Cardiac septum (tissue), 1 donor: ENCODE data around the gene TSHZ2. TPM values are rescaled to one million over a fixed set of nuclear protein-coding genes. Genes with fewer than 3 reads are reported as not detected.
"Not testable (repeated sequence)": the region's sequence is repeated elsewhere in the genome, so short reads cannot be mapped to it uniquely, and the experiment has no call there.

Experiments used
- DNase-seq: peaks from one replicate; pipeline ENCODE4 v3.0.0-alpha.2; 2020; ENCODE audit warnings: low spot score
- intact Hi-C: fragments of 100-400 bp; cut with DNase I; formaldehyde crosslinking; loops from one replicate; pipeline ENCODE4 v1.14.0; 2022
- total RNA-seq: library from RNA; stranded (reverse); fragmentation: NEBNext Ultra II Directional; extraction: Animal tissue kit (Norgen Biotek cat#: 25700); gene quantifications from one replicate; pipeline ENCODE4 v1.2.1, GENCODE V29; 2021
- donor health status: DM: no; HTN: no; CAD: no.

The TSHZ2 gene
- total RNA-seq, 1 donor from 2014 or later: 7.5 TPM

DNA sequence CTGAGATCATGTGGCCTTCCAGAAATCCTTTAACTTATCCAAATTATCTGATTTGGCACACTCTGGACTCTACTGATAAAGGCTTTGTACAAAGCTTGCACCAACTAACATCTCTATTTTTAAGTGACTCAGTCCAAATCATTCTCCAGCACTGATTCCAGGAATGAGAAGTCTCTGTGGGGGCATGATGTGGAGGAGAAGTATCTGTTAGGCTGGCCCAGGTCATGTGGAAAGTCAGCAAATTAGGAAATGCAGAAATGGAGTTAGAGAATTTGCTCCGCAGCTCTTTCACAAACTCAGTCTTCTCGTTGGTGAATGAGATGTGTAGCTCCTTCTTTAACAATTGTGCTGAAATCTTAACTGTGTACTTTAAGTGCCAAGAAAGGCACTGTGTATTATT lies 455.8 kb downstream of the TSHZ2 start:
- DNase-seq: no peak
- intact Hi-C loops: no loop called here

DNA sequence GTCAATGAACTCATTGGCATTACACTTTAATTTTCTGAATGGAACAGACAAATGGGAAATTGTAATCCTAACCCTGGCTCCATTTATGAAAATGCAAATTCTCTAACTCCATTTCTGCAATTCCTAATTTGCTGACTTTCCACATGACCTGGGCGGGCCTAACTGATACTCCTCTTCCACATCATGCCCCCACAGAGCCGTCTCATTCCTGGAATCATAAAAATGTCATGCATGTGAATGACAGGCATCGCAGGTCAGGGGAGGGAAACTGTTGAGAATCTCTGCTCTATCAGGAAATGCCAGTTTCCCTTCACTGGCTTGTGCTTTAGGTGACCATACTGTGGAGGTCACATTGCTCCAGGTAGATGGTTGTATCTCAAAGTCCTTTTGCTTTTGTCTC lies 456.4 kb downstream of the TSHZ2 start:
- intact Hi-C loops: no loop called here
- no peak for DNase-seq

DNA sequence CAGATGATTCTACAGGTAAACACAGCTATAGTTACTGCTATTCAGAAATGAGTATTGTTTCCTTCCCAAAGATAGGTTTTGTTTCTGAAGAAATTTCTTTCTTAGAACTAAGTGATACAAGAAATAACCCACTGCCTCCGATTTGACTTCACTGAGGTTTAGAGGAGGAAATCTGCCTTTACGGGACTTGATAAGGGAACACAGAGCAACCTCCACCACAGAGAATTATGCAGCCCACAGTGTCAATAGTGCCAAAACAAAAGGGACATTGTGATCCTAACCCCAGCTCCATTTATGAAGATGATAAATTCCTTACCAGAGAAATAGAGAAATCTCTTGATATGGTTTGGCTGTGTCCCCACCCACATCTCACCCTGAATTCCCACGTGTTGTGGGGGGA lies 456.8 kb downstream of the TSHZ2 start:
- no peak for DNase-seq
- intact Hi-C loops: no loop called here

DNA sequence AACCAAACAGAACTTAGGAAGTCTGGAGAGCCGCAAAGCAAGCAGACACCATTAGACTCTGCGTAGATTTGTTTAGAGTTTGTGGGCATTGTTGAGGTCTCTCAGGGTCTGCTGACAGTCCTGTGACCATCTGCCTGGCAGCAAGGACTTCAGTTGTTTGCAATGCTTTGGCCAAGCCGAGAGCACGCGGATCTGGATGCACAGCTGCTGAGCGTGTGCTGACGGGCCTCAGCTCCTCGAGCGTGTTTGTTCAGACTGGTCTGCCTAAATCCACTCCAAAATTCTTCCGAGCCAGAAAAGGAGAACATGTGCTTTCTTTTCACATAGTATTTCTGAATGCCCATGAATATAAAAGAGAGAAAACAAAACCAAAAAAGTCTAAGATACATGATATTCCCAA lies 462.5 kb downstream of the TSHZ2 start:
- DNase-seq: no peak
- intact Hi-C loops: no loop called here

DNA sequence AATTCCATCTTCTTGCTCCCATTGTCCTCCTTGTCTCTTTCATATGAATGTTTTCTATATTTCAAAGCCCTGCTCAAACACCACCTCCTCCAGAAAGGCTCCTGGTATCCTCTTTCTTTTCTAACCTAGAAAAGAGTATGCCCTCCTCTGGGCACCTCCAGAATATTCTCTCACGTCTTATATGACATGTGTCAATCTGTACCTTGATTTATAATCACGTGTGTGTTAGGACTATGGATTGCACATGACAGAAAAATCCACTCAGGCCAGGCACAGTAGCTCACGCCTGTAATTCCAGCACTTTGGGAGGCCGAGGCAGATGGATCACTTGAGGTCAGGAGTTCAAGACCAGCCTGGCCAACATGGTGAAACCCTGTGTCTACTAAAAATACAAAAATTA lies 464.8 kb downstream of the TSHZ2 start:
- intact Hi-C loops: not testable (repeated sequence)

DNA sequence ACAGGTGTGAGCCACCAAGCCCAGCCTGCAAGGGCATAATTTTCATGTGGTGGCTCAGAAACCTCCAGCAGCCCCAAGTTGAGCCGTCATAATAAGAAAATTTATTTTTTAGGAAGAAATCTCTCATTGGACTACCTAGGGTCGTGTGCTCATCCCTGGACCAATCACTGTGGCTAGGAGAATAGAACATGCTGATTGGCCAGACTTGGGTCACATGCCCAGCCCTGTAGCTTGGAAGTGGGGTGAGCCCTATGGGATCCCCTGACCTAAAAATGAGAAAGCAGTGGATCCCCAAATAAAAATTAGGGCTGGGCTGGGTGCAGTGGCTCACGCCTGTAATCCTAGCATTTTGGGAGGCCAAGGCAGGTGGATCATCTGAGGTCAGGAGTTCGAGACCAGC lies 466.2 kb downstream of the TSHZ2 start:
- no peak for DNase-seq

More for the DNA sequence above, 464.8 kb downstream of the TSHZ2 start:
- not testable (repeated sequence) for DNase-seq

DNA sequence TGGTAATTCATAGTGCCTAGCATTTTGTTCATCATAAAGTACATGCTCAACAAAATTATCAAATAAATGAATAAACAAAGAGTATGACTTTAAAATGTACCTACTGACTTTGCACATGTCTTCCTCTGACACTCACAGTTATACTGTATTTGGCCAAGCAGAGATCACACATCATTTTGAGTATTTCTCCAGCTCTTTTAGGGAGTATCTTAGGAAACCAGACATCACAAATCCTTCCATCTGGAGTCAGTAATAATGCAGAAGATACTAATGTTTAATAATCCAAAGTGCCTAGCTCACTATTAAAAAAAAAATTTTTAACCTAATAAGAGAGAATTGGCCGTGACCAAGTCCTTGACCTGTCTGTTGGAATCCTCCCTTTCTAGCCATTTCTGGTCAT lies 466.9 kb downstream of the TSHZ2 start:
- DNase-seq: no peak
- intact Hi-C loops: no loop called here

More for the DNA sequence above, 466.2 kb downstream of the TSHZ2 start:
- intact Hi-C loops: no loop called here

DNA sequence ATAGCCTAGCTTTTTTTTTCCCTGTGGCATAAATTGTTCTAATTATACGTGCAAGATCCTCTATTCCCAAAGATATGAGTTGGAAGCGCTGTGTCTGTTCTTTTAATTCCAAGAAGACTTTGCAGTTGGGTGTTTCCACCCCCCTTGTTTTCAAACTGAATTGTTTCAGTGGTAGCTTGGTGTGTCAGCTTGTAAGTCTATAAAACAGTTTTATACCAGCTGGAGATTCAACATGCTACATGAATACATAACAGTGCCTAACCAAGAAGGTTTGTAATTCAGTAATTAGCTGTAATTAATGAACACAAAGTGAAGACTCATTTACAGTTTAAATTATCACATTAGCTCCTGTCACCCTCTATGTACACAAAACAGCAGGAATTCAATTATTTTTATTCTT lies 467.5 kb downstream of the TSHZ2 start:
- no peak for DNase-seq
- intact Hi-C loops: no loop called here

DNA sequence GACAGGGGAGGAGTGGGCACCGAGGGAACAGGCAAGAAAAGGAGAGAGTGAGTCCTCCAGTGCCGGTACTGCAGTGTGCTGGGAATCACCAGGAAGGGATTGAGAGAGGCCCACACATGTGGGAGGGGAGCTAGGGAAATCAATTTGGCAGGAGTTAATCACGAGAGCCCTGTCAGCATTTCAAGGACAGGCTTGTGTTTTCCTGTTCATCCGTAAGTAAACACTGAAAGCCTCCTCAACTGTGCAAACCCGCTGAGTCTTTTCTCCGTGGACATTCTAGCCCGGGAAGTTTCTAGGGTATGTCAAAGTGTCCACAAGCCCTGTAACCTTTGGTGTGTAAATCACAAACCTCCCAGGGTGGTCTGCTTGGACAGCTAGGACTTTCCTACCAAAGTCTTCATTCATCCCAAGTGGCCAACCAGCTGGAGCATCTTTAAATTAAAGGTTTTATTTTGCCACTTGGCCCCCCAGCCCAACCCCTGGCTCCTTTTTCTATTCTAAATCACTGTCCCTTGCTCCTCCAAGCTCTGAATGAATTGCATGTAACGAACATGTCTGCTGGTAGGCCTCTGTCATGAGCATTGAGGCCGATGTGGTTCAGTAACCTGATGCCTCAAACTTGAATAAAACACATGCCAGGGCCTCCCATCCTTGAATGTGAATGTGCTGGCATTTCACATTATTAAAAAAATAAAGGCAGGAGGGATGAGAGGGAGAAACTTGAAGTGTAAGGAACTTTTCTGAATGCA lies 472.4 kb downstream of the TSHZ2 start:
- no peak for DNase-seq
- intact Hi-C loops: no loop called here

DNA sequence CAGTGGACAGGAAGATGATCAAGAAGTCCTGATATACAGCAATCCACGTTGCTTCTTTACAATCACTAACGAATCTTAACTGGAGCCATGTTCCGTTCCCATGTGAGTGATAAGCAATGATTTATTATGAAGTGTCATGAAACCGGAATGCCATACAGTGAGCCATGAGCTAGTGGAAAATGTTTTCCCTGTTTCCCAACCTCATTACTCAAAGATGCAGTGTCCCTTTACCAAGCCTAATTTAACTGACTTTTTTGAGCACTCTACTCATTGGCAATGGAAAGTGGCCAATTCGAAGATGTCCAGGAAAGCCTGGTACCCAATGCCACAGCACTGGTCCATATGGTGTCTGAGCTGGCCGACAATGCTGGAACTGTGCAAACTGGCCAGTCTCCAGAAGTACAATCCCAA lies 473.2 kb downstream of the TSHZ2 start:
- intact Hi-C loops: no loop called here

DNA sequence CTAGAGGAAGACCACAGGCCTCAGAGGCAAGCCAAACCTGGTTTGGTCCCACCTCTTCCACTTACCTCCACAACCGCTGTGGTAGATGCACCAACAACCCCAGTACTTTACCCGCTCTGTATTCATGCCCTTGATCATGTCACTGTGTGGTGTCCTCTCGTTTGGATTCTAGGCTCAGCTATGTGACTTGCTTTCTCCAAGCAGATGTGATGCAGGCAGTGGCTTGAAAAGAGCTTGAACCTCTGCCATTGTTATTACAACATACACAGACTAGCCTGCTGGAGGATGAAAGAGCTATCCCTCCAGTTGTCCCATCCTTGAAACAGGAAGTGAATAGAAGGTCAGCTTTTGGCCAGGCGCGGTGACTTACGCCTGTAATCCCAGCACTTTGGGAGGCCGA lies 473.8 kb downstream of the TSHZ2 start:
- DNase-seq: no peak
- intact Hi-C loops: no loop called here

More for the DNA sequence above, 473.2 kb downstream of the TSHZ2 start:
- DNase-seq: no peak

DNA sequence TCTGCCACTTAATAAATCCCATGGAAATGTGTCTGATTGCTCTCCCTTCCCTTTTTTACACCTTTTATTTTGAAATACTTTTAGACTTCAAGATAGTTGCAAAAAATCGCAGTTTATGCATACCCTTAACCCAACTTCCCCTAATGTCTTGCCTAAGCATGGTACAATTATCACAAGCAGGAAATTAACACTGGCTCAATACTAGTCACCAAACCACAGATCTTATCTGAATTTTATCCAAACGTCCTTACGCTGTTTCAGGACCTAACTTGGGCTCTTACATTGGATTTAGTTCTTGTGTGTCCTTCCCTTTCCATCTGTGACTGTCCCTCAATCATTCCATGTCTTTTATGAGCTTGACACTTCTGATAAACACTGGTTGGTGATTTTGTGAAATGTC lies 475.2 kb downstream of the TSHZ2 start:
- intact Hi-C loops: no loop called here
- no peak for DNase-seq

DNA sequence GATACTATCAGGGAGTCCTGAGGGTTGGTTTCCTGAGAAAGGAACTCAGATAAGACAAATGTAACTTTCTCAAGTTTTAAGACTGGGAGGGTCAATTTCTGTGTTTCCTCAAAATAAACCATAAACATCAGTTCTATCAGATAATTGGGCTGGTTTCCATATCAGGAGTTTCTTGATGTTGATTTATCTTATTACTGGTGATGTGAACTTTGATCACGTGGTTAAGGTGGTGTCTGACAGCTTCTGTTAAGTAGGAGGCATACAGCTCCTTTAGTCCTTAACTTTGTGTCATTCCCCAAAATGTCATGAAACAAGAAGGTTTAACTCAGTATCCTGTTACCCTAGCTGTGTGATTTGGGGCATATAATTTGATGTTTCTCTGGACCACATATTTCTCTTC lies 476.3 kb downstream of the TSHZ2 start:
- intact Hi-C loops: no loop called here
- no peak for DNase-seq

DNA sequence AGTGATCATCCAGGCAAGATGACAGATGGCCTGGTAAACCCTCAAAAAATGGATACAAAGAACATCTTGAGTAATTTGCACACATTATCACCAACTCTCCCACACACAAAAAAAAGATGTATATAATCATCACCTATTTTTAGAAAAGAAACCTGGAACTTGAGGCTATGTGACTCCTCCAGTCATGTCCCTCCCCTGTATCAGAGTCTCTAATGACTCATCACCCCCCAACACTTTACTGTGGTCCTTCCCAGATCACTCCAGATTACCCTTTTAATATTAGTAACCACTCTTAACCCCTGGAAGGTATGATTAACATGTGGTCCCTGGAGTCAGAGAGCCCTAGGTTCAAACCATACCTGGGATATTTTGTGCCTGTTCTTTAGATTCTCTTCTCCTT lies 476.7 kb downstream of the TSHZ2 start:
- DNase-seq: no peak
- intact Hi-C loops: no loop called here

DNA sequence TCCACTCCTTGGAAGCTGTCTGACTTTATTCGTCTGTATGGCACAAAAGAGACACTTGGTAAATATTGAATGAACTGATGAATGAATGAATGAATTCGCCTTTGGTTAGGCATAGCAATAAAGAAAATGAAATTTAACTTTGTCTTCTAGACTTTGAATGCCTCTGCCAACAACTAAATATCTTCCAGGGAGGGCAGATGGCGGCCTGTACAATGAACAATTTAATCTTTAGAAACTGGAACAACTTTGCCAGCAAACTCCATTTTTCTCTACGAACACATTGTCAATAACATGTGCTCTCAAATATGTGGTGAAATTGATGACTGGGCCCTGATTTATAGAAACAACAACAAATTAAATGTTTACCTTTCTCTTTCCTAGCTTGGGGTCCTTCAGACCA lies 480.9 kb downstream of the TSHZ2 start:
- no peak for DNase-seq
- intact Hi-C loops: no loop called here

DNA sequence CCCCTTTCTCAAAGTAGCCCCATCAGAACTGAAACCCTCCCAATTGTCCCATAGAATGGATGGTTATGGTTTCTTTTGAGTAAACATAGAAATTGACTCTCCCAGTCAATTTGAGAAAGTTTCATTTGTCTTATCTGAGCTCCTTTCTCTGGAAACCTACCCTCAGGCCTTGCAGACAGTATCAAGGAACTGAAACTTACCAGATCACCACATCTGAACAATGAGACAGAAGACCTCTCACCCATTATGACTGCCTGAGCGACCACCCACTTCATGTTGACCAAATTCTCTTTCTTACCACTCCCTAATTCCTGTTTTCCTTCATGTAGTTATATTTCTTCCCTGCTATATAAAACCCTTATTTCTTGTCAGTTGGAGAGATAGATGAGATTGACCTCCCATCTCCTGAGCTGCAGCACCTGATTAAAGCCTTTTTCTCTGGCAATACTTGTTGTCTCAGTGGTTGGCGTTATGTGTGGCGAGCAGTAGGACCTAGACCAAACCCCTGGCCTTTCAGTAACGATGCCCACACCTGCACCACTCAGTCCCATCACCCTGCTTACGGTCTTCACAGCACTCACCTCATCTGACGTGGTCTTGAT lies 482.6 kb downstream of the TSHZ2 start:
- intact Hi-C loops: no loop called here
- no peak for DNase-seq

DNA sequence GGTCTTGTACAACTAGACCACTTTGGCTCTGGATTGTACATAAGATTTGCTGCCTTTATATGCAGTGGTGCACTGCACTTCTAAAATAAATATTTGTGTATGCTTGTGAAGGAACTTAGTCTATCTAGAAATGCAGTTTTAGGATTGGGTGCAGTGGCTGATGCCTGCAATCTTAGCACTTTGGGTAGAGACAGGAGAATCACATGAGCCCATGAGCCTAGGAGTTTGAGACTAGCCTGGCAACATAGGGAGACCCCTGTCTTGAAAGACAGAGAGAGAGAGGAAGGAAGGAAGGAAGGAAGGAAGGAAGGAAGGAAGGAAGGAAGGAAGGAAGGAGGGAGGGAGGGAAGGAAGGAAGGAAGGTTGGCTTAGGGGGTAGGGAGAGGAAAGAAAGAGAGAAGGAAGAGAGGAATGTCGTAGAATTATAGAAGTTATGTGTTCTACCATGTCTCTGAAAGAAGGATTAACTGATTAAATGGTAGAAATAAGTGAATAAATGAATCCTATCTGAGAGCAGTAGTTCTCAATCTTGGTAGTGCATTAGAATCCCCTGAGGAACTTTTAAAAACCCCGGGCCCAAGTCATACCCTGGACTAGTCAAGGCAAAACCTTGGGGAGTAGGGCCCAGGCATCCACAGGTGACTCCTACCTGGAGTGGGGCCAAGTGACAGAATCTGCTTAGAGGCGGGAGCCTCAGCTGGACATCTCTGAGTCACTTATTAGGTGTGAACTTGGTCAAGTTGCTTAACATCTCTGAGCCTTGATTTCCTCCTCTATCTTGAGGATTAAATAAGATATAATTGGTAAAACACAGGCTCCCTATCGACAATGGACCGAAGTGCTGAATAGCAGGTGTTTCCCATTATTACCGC lies 491.2 kb downstream of the TSHZ2 start:
- DNase-seq: no peak
- intact Hi-C loops: no loop called here

DNA sequence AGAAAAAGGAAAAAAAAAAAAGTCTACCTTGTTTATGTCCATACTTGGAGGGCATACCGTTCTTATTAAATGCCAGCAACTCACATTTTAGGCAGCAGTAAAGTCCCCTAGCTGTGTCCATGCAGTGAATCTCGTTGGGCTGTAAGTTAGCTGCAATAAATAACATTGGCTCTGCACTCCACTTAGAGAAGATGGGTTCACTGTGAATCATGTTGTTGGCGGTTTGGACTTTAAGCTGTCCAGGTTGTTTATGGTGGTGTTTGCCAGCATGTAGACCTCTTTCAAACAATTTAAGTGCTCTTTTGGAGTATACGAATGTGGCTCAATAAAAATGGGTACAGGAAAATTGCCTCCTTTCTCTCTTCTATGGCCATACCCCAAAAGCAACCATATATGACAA lies 494.1 kb downstream of the TSHZ2 start:
- DNase-seq: no peak
- intact Hi-C loops: no loop called here

DNA sequence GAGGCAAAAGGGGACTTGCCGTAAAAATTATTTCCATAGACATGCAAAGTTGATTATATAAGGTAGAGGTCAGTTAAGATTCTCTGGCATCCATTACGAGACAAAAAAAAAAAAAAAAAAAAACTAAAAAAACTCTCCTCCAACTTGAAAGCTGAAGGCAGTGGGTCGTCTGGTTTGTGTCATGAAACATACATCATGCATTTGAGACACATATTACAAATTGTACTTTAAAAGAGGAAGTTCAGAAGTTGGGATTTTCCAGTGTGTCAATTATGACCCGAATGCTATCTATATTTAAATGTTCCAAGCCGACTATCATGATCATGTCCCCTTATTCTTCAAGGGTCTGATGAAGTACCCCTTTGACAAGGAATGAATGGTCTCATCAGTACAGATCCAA lies 496.4 kb downstream of the TSHZ2 start:
- intact Hi-C loops: no loop called here
- DNase-seq: no peak

DNA sequence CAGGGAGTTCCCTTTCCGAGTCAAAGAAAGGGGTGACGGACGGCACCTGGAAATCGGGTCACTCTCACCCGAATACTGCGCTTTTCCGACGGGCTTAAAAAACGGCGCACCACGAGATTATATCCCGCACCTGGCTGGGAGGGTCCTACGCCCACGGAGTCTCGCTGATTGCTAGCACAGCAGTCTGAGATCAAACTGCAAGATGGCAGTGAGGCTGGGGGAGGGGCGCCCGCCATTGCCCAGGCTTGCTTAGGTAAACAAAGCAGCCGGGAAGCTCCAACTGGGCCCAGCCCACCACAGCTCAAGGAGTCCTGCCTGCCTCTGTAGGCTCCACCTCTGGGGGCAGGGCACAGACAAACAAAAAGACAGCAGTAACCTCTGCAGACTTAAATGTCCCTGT lies 500.7 kb downstream of the TSHZ2 start:
- DNase-seq, intact Hi-C loops: not testable (repeated sequence)

DNA sequence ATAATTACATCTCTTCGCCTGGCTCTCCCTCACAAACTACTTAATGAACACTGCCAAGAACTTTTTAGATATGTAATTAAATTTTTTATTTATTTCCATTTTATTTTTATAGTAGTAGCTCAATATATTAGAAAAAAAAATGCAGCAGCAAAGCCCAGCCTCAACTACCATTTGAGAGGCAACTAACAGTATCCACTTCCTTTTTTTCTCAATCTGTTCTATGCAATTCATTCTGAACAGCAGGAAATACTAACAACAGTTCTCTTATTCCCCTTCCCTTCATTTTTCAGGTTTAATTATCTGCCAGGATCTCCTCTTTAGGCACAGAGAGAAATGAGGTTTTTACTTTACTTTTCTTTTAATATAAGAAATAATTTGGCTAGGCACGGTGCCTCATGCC lies 508.8 kb downstream of the TSHZ2 start:
- intact Hi-C loops: no loop called here
- no peak for DNase-seq
